ENCODE measurements around the gene ZNF184. TPM values are rescaled to one million over a fixed set of nuclear protein-coding genes. Genes with fewer than 3 reads are reported as not detected.

The ZNF184 gene
- total RNA-seq (2022; extraction: Qiagen RNA extraction) = 2.6 to 3.4 TPM (median 3.2 TPM) in 5 replicates

DNA sequence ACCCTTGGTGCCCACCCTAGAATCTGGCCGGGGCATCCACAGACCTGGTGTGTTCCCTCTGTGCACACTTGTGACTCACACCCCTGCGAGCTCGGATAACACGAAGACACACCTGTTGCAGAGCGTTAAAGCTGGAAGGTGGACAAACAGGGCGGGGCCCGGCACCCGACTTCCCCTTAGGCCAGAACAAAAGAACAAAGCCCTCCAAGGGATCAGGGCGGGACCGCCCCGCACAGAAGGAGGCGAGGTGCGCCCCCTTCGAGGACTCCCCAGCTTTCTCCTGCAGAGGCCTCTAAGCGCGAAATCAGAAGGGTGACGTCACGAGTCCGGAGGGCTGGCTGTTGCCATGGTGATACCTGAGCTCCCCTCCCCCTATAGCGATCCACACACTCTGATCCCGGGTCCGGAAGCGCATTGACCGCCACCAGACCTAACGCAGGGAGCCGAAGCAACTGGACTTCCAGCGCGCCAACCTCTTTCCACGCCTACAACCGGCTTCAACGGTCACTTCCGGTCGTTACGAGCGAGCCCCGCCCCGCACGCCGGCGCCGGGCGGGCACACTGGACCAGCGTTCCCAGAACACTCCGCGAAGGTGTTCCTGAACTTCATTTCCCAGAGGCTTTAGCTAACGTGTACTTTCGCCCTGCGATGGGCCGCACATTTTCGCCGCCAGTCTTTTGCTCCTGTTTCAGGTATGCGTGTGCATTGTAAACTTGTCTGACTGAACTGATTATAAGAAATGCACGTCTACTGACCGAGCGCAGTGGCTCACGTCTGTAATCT is at the start of gene ZNF184:
ZNF184 (minus strand) TSS at position 489 of the 784 bp plus-strand sequence. CDS start 811 bp downstream, outside the sequence.

Other genes with a start within 250 kb of the ZNF184 start
- 2.4 to 3.8 TPM (median 3.2 TPM) in 5 replicates for gene PRSS16, start 225.4 kb downstream of the ZNF184 start, total RNA-seq (2022; extraction: Qiagen RNA extraction)
- gene POM121L2, start 160.8 kb downstream of the ZNF184 start, total RNA-seq (2022; extraction: Qiagen RNA extraction) = 0.02 TPM in 1 of 5 replicates, not detected in the others
- 0.24 to 0.64 TPM (median 0.27 TPM) in 5 replicates for gene ZNF391, start 84.3 kb downstream of the ZNF184 start, total RNA-seq (2022; extraction: Qiagen RNA extraction)